Fibroblast of lung (primary cell): ENCODE data around the gene RASA2. TPM values are rescaled to one million over a fixed set of nuclear protein-coding genes. Genes with fewer than 3 reads are reported as not detected.

Source experiments
- DNase-seq, 2 donors: peaks; one replicate each; pipeline versions ENCODE4 v3.0.0 to v3.0.0-alpha.2; 2010; ENCODE audit warnings: low read depth in 2 of 2
- H2AFZ ChIP-seq: 2 replicates; pipeline ENCODE4 v1.5.1; 2012; ENCODE audit warnings: low read length, control low read depth, inconsistent platforms
- H3K27ac ChIP-seq: 2 replicates; pipeline ENCODE4 v1.5.1; 2011; ENCODE audit warnings: low read length, control low read depth; ENCODE audit not compliant: insufficient read depth
- H3K27me3 ChIP-seq: 2 replicates; pipeline ENCODE4 v1.5.1; 2011; ENCODE audit warnings: mild to moderate bottlenecking, low read length; ENCODE audit not compliant: control insufficient read depth, insufficient read depth
- H3K36me3 ChIP-seq: 2 replicates; pipeline ENCODE4 v1.5.1; 2011; ENCODE audit warnings: low read length; ENCODE audit not compliant: control insufficient read depth, insufficient read depth
- H3K4me1 ChIP-seq: 2 replicates; pipeline ENCODE4 v1.5.1; 2011; ENCODE audit warnings: low read length; ENCODE audit not compliant: control insufficient read depth, insufficient read depth; ENCODE audit errors: extremely low read depth
- H3K4me2 ChIP-seq: 2 replicates; pipeline ENCODE4 v1.5.1; 2011; ENCODE audit warnings: low read length, control low read depth; ENCODE audit not compliant: insufficient read depth; ENCODE audit errors: extremely low read depth
- H3K4me3 ChIP-seq, 4 experiments: fragments of 200-600 bp in 1 of 4; sonication (generic) in 1 of 4; replicated peaks in 1 of 4; 2 replicates each; pipeline ENCODE4 v1.5.1; 2011 to 2016; ENCODE audit warnings: low read length in 4 of 4, low read depth in 3 of 4, mild to moderate bottlenecking in 3 of 4, control low read depth in 2 of 4, inconsistent platforms in 1 of 4, mixed read lengths in 1 of 4; ENCODE audit not compliant: insufficient read depth in 1 of 4; ENCODE audit errors: control extremely low read depth in 1 of 4
- H3K79me2 ChIP-seq: 2 replicates; pipeline ENCODE4 v1.5.1; 2012; ENCODE audit warnings: mild to moderate bottlenecking, low read length, inconsistent platforms; ENCODE audit not compliant: control insufficient read depth, insufficient read depth
- H3K9ac ChIP-seq: 2 replicates; pipeline ENCODE4 v1.5.1; 2011; ENCODE audit warnings: mild to moderate bottlenecking, low read length, control low read depth; ENCODE audit not compliant: insufficient read depth
- H3K9me3 ChIP-seq: 2 replicates; pipeline ENCODE4 v1.5.1; 2012; ENCODE audit warnings: low read depth, low read length; ENCODE audit not compliant: control insufficient read depth, insufficient read depth
- H4K20me1 ChIP-seq: 2 replicates; pipeline ENCODE4 v1.5.1; 2011; ENCODE audit warnings: low read length; ENCODE audit not compliant: control insufficient read depth, insufficient read depth; ENCODE audit errors: extremely low read depth
- EZH2 ChIP-seq: IDR thresholded peaks from 2 replicates; pipeline ENCODE4 v1.5.1; 2012; ENCODE audit warnings: low read length, control low read depth, mild to moderate bottlenecking; ENCODE audit errors: missing control alignments
- polyA plus RNA-seq, 2 donors: library from polyadenylated mRNA; depleted of rRNA in 1 of 2; stranded (reverse) in 1 of 2; unstranded in 1 of 2; fragments of >200 nt; gene quantifications; 2 replicates each; pipeline ENCODE4 v1.2.1, GENCODE V29; 2011 to 2012; ENCODE audit warnings: missing spikeins in 1 of 2
- total RNA-seq: library from RNA; depleted of rRNA; stranded (reverse); fragments of >200 nt; gene quantifications from 2 replicates; pipeline ENCODE4 v1.2.1, GENCODE V29; 2014
- TF ChIP-seq, protein P1 (sequence below), 2 donors: IDR thresholded peaks in 1 of 2; conservative IDR thresholded peaks in 1 of 2; 1 replicate in 1 of 2; 2 replicates in 1 of 2; pipeline ENCODE4 v1.5.1; 2011 to 2012; ENCODE audit warnings: low read length in 2 of 2, control low read depth in 1 of 2, inconsistent platforms in 1 of 2, low read depth in 1 of 2, mild to moderate bottlenecking in 1 of 2

Gene RASA2
- total and polyA plus RNA-seq, 2 donors (not counting 1 experiment from before 2014, with no cell fraction given) = 10.0 to 11.4 TPM

DNA sequence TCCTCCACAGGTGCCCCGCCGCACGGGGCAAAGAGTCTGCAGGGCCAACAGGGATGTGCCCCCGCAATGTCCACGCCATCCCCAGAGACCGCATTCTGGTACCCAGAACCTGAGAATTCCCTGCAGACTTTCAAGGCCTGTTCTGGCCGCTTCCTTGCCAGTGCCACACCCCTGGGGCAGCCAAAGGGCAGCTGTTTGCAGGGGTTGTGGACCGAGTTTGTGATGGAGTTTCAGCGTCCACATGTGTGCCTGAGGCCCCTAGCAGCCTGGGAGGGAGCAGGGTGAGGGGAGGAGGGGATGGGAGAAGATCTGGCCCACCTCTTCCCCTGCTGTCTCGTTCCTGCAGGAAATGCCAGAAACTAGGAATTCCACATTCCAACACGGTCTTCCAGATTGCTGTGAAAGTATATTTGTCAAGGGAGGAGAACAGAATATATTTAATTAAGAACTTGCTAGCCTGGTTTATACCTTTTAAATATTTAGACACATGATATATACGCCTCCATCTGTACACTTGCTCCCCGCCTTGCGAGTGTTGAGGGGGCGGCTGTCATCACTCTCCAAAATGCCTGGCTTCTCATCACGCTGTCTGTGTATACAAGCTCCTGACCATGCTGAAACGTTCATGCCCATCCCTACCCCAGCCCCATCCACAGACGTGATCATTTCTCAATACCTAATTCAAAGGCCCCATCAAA is 31.1 kb upstream of the RASA2 start:
- peak overlapping the region; percentile 54 for H3K4me2 ChIP-seq
- peak overlapping the region; percentile 86 for H3K27ac ChIP-seq
- no peaks in the 10 kb centered on the region for H3K27me3 ChIP-seq
- H3K9me3 ChIP-seq = no peaks in the 10 kb centered on the region
- no peak for TF ChIP-seq EZH2
- TF ChIP-seq, protein P1, sequence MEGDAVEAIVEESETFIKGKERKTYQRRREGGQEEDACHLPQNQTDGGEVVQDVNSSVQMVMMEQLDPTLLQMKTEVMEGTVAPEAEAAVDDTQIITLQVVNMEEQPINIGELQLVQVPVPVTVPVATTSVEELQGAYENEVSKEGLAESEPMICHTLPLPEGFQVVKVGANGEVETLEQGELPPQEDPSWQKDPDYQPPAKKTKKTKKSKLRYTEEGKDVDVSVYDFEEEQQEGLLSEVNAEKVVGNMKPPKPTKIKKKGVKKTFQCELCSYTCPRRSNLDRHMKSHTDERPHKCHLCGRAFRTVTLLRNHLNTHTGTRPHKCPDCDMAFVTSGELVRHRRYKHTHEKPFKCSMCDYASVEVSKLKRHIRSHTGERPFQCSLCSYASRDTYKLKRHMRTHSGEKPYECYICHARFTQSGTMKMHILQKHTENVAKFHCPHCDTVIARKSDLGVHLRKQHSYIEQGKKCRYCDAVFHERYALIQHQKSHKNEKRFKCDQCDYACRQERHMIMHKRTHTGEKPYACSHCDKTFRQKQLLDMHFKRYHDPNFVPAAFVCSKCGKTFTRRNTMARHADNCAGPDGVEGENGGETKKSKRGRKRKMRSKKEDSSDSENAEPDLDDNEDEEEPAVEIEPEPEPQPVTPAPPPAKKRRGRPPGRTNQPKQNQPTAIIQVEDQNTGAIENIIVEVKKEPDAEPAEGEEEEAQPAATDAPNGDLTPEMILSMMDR (conservative IDR thresholded peaks at IDR 0.05 in 1 of 2, IDR thresholded peaks at IDR 0.05 in 1 of 2; ENCODE audit: low read depth in 1 of 2, low read length in 2 of 2) = no peak
- no peaks in the 10 kb centered on the region for H3K79me2 ChIP-seq
- no peak overlapping the region for H2AFZ ChIP-seq
- no peak for DNase-seq
- H3K4me1 ChIP-seq = peaks cover 25% of the 10 kb centered on the region
- H3K36me3 ChIP-seq = no peaks in the 10 kb centered on the region
- peak overlapping the region; percentile 58 for H3K9ac ChIP-seq
- no peak overlapping the region for H3K4me3 ChIP-seq
- no peaks in the 10 kb centered on the region for H4K20me1 ChIP-seq

DNA sequence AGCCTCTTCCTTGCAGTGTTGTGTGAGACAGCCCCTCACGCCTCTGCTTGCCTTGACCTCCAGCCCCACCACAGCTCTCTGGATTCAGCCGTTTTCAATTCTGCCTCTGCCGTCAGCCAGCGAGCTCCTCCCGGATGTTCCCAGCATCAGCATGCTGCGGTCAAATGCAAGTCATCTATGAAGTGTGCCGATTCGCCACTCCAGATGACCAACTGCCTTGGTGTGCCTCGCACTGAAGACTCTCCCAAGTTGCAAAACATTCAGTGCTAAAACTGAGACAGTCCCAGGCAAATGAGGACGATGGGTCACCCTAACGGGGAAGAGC is 30.6 kb upstream of the RASA2 start:
- H4K20me1 ChIP-seq = no peaks in the 10 kb centered on the region
- peak overlapping the region; percentile 63 for H2AFZ ChIP-seq
- peak in 1 of 2 donors; percentile 73 for DNase-seq
- H3K4me1 ChIP-seq = peaks cover 25% of the 10 kb centered on the region
- peak overlapping the region; percentile 86 for H3K27ac ChIP-seq
- peak overlapping the region; percentile 23 for H3K9ac ChIP-seq
- no peaks in the 10 kb centered on the region for H3K79me2 ChIP-seq
- no peaks in the 10 kb centered on the region for H3K36me3 ChIP-seq
- H3K4me2 ChIP-seq = peak overlapping the region; percentile 54
- H3K9me3 ChIP-seq = no peaks in the 10 kb centered on the region
- H3K4me3 ChIP-seq = no peak overlapping the region
- H3K27me3 ChIP-seq = no peaks in the 10 kb centered on the region
- no peak for TF ChIP-seq EZH2

DNA sequence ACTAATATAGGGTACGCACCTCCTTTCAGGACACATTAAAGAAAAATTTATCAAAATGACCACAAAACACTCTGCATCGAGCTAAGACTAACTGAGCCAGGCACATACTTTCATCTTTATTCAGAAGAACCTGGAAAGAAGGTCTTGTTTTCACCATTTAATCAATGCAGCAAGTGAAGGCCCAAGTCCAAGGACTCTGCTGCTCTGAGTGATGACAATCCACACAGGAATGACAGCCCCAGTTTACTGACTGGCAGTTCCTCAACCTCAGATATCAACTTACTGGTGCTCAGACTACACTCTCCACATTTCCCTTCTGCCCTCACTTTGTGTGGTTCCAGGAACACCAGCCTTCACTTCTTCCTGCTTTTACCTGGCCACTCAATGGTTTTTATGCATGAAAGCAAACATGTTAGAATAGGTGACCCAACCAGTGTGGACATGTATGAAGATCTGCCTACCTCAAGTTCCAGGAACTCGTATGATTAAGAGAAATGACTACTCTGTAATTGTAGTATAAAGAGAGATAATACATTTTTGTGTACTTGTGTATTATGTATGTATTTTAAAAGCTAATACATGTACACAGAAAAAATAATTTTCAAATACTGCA is 29.1 kb upstream of the RASA2 start:
- Histone ChIP-seq H3K27me3 (no peaks in the 10 kb centered on the region), H3K9me3 (no peaks in the 10 kb centered on the region), H3K4me2 (peak overlapping the region; percentile 33), H4K20me1 (no peaks in the 10 kb centered on the region), H3K27ac (peak overlapping the region; percentile 29), H3K36me3 (no peaks in the 10 kb centered on the region), H3K4me3 (no peak overlapping the region), H3K79me2 (no peaks in the 10 kb centered on the region), H3K9ac (no peak overlapping the region), H3K4me1 (peaks cover 25% of the 10 kb centered on the region), H2AFZ (no peak overlapping the region)
- DNase-seq = peak in 1 of 2 donors; percentile 59
- TF ChIP-seq EZH2 = no peak
- TF ChIP-seq, protein P1 (conservative IDR thresholded peaks at IDR 0.05 in 1 of 2, IDR thresholded peaks at IDR 0.05 in 1 of 2; ENCODE audit: low read depth in 1 of 2, low read length in 2 of 2) = no peak
